ENCODE measurements around the gene GPC4. TPM values are rescaled to one million over a fixed set of nuclear protein-coding genes. Genes with fewer than 3 reads are reported as not detected.

The GPC4 gene
- total RNA-seq = 64.6 to 94.8 TPM (median 67.6 TPM) in 3 replicates
- long read RNA-seq, full-length matches to known transcripts = 196 of 209 reads
- long read RNA-seq, partial matches to known transcripts = 5 of 209 reads
- long read RNA-seq, other reads (novel, unspliced or antisense) = 8 of 209 reads

GRCh38 chrX:133415276-133416105 lies at the start of gene GPC4:
Gene GPC4, minus strand, starts transcription at chrX:133415489. Its CDS starts 524 bp downstream, at chrX:133414965.
- H3K4me3 Mint-ChIP-seq (ENCODE audit: unreplicated experiment) = peak within 1 kb of the TSS; percentile 94
- peak within 1 kb of the TSS; percentile 68 for H3K27ac Mint-ChIP-seq (ENCODE audit: unreplicated experiment)
- TF ChIP-seq, protein P1, sequence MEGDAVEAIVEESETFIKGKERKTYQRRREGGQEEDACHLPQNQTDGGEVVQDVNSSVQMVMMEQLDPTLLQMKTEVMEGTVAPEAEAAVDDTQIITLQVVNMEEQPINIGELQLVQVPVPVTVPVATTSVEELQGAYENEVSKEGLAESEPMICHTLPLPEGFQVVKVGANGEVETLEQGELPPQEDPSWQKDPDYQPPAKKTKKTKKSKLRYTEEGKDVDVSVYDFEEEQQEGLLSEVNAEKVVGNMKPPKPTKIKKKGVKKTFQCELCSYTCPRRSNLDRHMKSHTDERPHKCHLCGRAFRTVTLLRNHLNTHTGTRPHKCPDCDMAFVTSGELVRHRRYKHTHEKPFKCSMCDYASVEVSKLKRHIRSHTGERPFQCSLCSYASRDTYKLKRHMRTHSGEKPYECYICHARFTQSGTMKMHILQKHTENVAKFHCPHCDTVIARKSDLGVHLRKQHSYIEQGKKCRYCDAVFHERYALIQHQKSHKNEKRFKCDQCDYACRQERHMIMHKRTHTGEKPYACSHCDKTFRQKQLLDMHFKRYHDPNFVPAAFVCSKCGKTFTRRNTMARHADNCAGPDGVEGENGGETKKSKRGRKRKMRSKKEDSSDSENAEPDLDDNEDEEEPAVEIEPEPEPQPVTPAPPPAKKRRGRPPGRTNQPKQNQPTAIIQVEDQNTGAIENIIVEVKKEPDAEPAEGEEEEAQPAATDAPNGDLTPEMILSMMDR (IDR thresholded peaks at IDR 0.05) = peak; percentile 38
- peak; percentile 93 for DNase-seq (ENCODE audit: low spot score)
- H3K4me1 Mint-ChIP-seq (ENCODE audit: low read depth) = peaks cover 39% of the 10 kb centered on the region
- no peaks in the 10 kb centered on the region for H3K36me3 Mint-ChIP-seq (ENCODE audit: low read depth)
- H3K27me3 Mint-ChIP-seq (ENCODE audit: low read depth) = no peaks in the 10 kb centered on the region
- no peaks in the 10 kb centered on the region for H3K9me3 Mint-ChIP-seq (ENCODE audit: low read depth)

- H3K27me3 Mint-ChIP-seq (ENCODE audit: low read depth) = no peaks in the 10 kb centered on the region
- no peak overlapping the region for H3K4me3 Mint-ChIP-seq (ENCODE audit: unreplicated experiment)
- no peaks in the 10 kb centered on the region for H3K36me3 Mint-ChIP-seq (ENCODE audit: low read depth)
- no peak overlapping the region for H3K27ac Mint-ChIP-seq (ENCODE audit: unreplicated experiment)
- peaks cover 5% of the 10 kb centered on the region for H3K9me3 Mint-ChIP-seq (ENCODE audit: low read depth)
- TF ChIP-seq, protein P1 (IDR thresholded peaks at IDR 0.05) = no peak
- H3K4me1 Mint-ChIP-seq (ENCODE audit: low read depth) = peaks cover 3% of the 10 kb centered on the region
- DNase-seq (ENCODE audit: low spot score) = no peak
Observed at GRCh38 chrX:133461231-133461630, 45.9 kb upstream of the GPC4 start.

DNA sequence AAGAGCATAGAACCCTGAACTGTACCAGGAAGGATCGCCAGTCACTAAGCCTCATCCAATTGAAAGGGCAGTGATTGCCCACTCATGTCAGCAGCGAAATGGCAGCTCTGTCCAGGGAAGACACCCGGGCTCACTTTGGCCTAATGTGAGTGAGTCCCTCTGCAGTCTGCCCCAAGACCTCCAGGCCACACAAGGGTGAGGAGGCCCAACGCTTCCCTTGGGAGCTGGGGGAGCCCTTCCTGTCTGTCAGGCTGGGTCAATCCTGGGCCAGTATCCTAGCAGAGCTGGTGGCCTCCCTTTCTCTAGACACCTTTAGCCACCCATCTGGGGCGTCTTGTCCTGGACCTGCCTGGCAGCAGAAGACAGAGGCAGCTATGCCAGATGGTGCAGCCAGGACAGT lies 39.6 kb upstream of the GPC4 start:
- DNase-seq (ENCODE audit: low spot score) = no peak
- no peak overlapping the region for H3K4me3 Mint-ChIP-seq (ENCODE audit: unreplicated experiment)
- peaks cover 3% of the 10 kb centered on the region for H3K36me3 Mint-ChIP-seq (ENCODE audit: low read depth)
- H3K27ac Mint-ChIP-seq (ENCODE audit: unreplicated experiment) = no peak overlapping the region
- H3K4me1 Mint-ChIP-seq (ENCODE audit: low read depth) = no peaks in the 10 kb centered on the region
- H3K9me3 Mint-ChIP-seq (ENCODE audit: low read depth) = peaks cover 5% of the 10 kb centered on the region
- TF ChIP-seq, protein P1 (IDR thresholded peaks at IDR 0.05) = no peak
- H3K27me3 Mint-ChIP-seq (ENCODE audit: low read depth) = no peaks in the 10 kb centered on the region

DNA sequence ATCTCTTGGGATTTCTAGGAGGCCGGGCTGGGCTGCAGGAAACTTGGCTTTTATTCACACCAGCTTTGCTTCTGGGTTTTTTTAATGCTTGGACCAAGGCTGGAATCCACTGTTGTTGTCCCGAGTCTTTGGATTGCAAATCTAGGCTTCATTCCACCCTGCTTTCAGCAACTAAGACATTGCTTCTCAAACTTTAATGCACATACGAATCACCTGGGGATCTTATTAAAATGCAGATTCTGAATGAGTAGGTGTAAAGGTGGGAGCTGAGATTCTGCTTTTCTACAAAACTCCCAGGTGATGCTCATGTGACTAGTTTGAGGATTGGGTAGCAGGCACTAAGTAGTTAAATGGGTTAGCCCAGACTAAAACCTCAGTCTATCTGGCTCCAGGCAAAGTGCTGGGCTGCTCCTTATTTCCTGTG lies 39.2 kb upstream of the GPC4 start:
- H3K36me3 Mint-ChIP-seq (ENCODE audit: low read depth) = peaks cover 3% of the 10 kb centered on the region

GRCh38 chrX:133448512-133449076 lies 33.3 kb upstream of the GPC4 start:
- Mint-ChIP-seq H3K4me3 (ENCODE audit: unreplicated experiment) (no peak overlapping the region), H3K27ac (ENCODE audit: unreplicated experiment) (no peak overlapping the region), H3K36me3 (ENCODE audit: low read depth) (no peaks in the 10 kb centered on the region), H3K4me1 (ENCODE audit: low read depth) (peaks cover 28% of the 10 kb centered on the region), H3K27me3 (ENCODE audit: low read depth) (no peaks in the 10 kb centered on the region), H3K9me3 (ENCODE audit: low read depth) (no peaks in the 10 kb centered on the region)
- no peak for DNase-seq (ENCODE audit: low spot score)
- TF ChIP-seq, protein P1 (IDR thresholded peaks at IDR 0.05) = no peak

More for the DNA sequence above, 39.2 kb upstream of the GPC4 start:
- H3K4me3 Mint-ChIP-seq (ENCODE audit: unreplicated experiment) = no peak overlapping the region
- H3K27me3 Mint-ChIP-seq (ENCODE audit: low read depth) = no peaks in the 10 kb centered on the region
- no peaks in the 10 kb centered on the region for H3K4me1 Mint-ChIP-seq (ENCODE audit: low read depth)
- no peak for DNase-seq (ENCODE audit: low spot score)
- TF ChIP-seq, protein P1 (IDR thresholded peaks at IDR 0.05) = no peak
- peaks cover 5% of the 10 kb centered on the region for H3K9me3 Mint-ChIP-seq (ENCODE audit: low read depth)
- H3K27ac Mint-ChIP-seq (ENCODE audit: unreplicated experiment) = no peak overlapping the region

Measured in chondrocyte (in vitro differentiated cells).